ENCODE measurements around the gene NRXN3.

Gene NRXN3

DNA sequence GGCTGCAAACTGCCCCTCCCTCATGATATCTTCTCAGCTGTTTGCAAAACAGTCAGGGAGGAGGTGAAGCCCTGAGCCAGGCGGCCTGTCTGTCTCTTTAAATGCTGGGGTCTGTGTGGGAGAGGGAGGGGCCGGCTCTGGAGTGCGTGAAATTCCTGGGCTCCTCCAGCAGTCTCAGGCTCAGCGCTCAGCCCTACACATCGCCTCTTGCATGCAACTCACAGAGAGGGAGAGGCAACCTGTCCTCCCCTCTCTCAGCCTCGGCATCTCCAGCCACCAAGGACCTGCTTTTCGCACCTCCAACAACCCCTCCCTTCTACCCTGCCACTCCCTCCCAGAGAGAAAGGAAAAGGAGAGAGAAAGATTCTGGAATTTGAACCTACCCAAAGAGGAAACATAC lies at the start of gene NRXN3:
Gene NRXN3 (plus strand): TSS at position 171 of the 400 bp plus-strand sequence. CDS start 72,721 bp downstream, outside the sequence.
- no peaks in the 10 kb centered on the region for H3K4me1 Mint-ChIP-seq
- H3K27me3 Mint-ChIP-seq (ENCODE audit: low read depth) = peaks cover 49% of the 10 kb centered on the region
- H3K4me3 Mint-ChIP-seq = peak within 1 kb of the TSS; percentile 63 to 76 (median 67)
- TF ChIP-seq, protein P1, sequence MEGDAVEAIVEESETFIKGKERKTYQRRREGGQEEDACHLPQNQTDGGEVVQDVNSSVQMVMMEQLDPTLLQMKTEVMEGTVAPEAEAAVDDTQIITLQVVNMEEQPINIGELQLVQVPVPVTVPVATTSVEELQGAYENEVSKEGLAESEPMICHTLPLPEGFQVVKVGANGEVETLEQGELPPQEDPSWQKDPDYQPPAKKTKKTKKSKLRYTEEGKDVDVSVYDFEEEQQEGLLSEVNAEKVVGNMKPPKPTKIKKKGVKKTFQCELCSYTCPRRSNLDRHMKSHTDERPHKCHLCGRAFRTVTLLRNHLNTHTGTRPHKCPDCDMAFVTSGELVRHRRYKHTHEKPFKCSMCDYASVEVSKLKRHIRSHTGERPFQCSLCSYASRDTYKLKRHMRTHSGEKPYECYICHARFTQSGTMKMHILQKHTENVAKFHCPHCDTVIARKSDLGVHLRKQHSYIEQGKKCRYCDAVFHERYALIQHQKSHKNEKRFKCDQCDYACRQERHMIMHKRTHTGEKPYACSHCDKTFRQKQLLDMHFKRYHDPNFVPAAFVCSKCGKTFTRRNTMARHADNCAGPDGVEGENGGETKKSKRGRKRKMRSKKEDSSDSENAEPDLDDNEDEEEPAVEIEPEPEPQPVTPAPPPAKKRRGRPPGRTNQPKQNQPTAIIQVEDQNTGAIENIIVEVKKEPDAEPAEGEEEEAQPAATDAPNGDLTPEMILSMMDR (IDR thresholded peaks at IDR 0.05; ENCODE audit: unreplicated experiment in 3 of 3) = no peak
- no peaks in the 10 kb centered on the region for H3K9me3 Mint-ChIP-seq
- H3K27ac Mint-ChIP-seq = no peak within 1 kb of the TSS
- H3K36me3 Mint-ChIP-seq (ENCODE audit: low read depth) = no peaks in the 10 kb centered on the region

DNA sequence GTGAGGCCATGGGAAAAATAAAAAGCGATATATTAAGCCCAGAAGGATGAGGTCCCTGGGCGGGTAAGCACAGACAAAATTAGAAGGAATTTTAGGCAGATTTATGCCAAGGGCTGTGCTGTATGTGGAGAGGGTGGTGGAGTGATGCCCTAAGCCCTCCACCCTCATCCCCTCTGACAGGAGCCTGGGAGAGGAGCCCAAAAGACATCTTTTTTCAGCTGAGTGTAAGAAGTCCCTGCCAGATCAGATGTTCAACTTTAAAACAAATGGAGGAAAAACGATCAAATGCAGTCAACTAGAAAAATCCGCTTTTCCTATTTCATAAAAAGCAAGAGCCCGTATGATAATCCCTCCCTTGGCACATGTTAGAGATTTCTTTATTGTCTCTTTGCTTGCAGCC lies 47.7 kb upstream of the NRXN3 start:
- H3K9me3 Mint-ChIP-seq = peaks cover 3% of the 10 kb centered on the region
- peaks cover 9% of the 10 kb centered on the region for H3K4me1 Mint-ChIP-seq
- H3K4me3 Mint-ChIP-seq = no peak overlapping the region
- TF ChIP-seq, protein P1 (IDR thresholded peaks at IDR 0.05; ENCODE audit: unreplicated experiment in 3 of 3) = no peak
- H3K36me3 Mint-ChIP-seq (ENCODE audit: low read depth) = no peaks in the 10 kb centered on the region
- no peak overlapping the region for H3K27ac Mint-ChIP-seq
- H3K27me3 Mint-ChIP-seq (ENCODE audit: low read depth) = no peaks in the 10 kb centered on the region

DNA sequence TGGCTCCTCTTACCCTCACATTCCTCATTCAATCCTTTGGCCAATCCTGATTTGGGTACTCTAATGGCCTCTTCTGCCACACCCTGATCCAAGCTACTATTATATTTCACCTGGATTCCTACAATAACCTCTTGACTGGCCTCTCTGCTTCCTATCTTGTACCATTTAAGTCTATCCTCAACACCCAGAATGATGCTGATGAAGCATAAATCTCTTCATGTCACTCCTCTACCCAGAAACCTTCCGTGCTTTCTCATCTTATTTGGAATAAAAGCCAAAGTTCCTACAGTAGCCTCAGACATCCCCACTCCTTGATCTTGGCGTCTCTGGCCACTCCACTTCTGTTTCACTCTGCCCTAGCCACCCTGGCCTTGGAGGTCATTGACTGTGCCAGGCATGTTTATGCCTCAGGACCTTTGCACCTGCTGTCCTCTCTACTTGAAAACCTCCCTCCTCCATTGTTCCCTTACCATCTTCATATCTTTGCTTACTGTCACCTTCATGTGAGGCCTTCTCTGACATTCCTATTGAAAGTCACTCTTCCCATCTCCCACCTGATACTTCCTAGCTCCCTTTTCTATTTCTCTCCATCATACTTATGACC lies 46.4 kb upstream of the NRXN3 start:
- Mint-ChIP-seq H3K9me3 (peaks cover 3% of the 10 kb centered on the region), H3K36me3 (ENCODE audit: low read depth) (no peaks in the 10 kb centered on the region), H3K4me1 (peaks cover 9% of the 10 kb centered on the region), H3K27me3 (ENCODE audit: low read depth) (no peaks in the 10 kb centered on the region), H3K4me3 (no peak overlapping the region), H3K27ac (no peak overlapping the region)
- TF ChIP-seq, protein P1 (IDR thresholded peaks at IDR 0.05; ENCODE audit: unreplicated experiment in 3 of 3) = no peak

DNA sequence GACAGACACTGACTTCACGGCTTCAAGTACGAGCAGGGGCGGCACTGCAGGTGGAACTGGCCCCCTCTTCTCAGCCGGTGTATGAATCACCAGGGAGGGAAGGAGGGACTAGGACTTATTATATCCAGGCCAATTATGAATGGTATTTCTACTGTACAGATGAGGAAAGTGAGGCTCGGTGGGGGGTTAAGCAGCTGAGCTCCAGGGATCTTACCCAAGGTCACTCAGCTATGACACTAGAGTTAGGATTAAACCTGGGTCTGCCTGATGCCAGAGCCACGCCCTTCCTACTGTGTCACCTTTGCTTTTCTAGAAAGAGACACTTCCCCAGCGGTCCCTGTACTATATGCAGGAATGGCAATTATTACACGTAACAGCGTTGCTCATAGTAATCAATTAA lies 42.2 kb upstream of the NRXN3 start:
- TF ChIP-seq, protein P1 (IDR thresholded peaks at IDR 0.05; ENCODE audit: unreplicated experiment in 3 of 3) = no peak
- Mint-ChIP-seq H3K27me3 (ENCODE audit: low read depth) (no peaks in the 10 kb centered on the region), H3K9me3 (no peaks in the 10 kb centered on the region), H3K36me3 (ENCODE audit: low read depth) (no peaks in the 10 kb centered on the region), H3K27ac (no peak overlapping the region), H3K4me1 (peaks cover 4% of the 10 kb centered on the region), H3K4me3 (no peak overlapping the region)

DNA sequence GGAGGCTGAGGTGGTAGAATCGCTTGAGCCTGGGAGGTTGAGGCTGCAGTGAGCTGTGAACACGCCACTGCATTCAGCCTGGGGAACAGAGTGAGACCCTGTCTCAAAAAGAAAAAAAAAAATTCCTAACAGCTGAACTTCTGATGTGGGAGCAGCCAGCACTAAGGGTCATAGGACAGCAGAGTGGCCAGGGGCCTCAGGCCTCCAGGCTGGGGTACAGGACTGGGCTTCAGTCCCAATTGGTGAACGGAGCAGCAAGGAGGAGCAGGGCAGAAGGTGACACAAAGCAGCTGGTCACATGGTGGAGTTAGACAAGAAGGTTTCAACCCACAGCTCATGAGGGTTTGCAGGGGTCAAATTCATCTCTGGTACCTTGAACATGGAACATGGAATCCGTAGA lies 40.8 kb upstream of the NRXN3 start:
- Mint-ChIP-seq H3K36me3 (ENCODE audit: low read depth) (no peaks in the 10 kb centered on the region), H3K9me3 (no peaks in the 10 kb centered on the region), H3K27ac (no peak overlapping the region), H3K4me1 (peaks cover 4% of the 10 kb centered on the region), H3K27me3 (ENCODE audit: low read depth) (no peaks in the 10 kb centered on the region), H3K4me3 (no peak overlapping the region)
- TF ChIP-seq, protein P1 (IDR thresholded peaks at IDR 0.05; ENCODE audit: unreplicated experiment in 3 of 3) = no peak

DNA sequence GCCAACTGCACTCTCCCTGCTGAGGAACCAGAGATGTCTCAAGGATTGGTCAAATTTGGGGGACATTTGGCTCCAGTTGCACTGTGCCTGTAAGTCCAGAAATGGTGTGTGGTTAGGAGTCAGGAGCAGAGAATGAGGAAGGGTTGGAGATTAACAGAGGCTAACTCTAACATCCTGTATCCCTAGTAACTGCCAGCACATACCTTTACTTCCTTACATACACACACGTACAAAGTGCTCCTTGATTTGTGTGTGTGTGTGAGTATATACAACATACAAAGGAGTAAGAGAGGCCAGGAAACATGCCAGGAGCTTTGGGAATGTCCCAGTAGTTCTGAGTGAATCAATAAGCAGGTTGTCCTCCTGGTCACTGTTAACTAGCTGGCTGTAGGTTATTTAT lies 39.8 kb upstream of the NRXN3 start:
- Mint-ChIP-seq H3K27ac (no peak overlapping the region), H3K4me1 (peaks cover 4% of the 10 kb centered on the region), H3K4me3 (no peak overlapping the region), H3K9me3 (no peaks in the 10 kb centered on the region), H3K36me3 (ENCODE audit: low read depth) (no peaks in the 10 kb centered on the region), H3K27me3 (ENCODE audit: low read depth) (no peaks in the 10 kb centered on the region)
- TF ChIP-seq, protein P1 (IDR thresholded peaks at IDR 0.05; ENCODE audit: unreplicated experiment in 3 of 3) = no peak
